Suprapubic skin (tissue), 4 donors: ENCODE data around the gene RBL2. TPM values are rescaled to one million over a fixed set of nuclear protein-coding genes. Genes with fewer than 3 reads are reported as not detected.
A peak's percentile ranks its signal among the peaks of the same experiment; 100 is the strongest.
"Not testable (repeated sequence)": the region's sequence is repeated elsewhere in the genome, so short reads cannot be mapped to it uniquely, and the experiment has no call there.

ENCODE experiments used
- DNase-seq, 2 donors: peaks; one replicate each; pipeline ENCODE4 v3.0.0-alpha.2; 2019; ENCODE audit warnings: low spot score in 2 of 2
- H3K27ac ChIP-seq: fragments of 200-600 bp; sonication (generic); one replicate; pipeline ENCODE4 v1.5.1; 2019
- H3K27me3 ChIP-seq: fragments of 200-600 bp; sonication (generic); one replicate; pipeline ENCODE4 v1.5.1; 2019
- H3K36me3 ChIP-seq: fragments of 200-600 bp; sonication (generic); one replicate; pipeline ENCODE4 v1.5.1; 2019
- H3K4me1 ChIP-seq: fragments of 200-600 bp; sonication (generic); one replicate; pipeline ENCODE4 v1.5.1; 2019
- H3K4me3 ChIP-seq: fragments of 200-600 bp; sonication (generic); one replicate; pipeline ENCODE4 v1.5.1; 2019; ENCODE audit warnings: mild to moderate bottlenecking
- H3K9me3 ChIP-seq: fragments of 200-600 bp; sonication (generic); one replicate; pipeline ENCODE4 v1.5.1; 2019
- CTCF ChIP-seq, 2 donors: fragments of 200-600 bp in 1 of 2; fragments of 450-650 bp in 1 of 2; sonication (generic) in 1 of 2; IDR thresholded peaks; one replicate each; pipeline ENCODE4 v1.5.1; 2016 to 2019; ENCODE audit warnings: antibody characterized with exemption in 2 of 2, mild to moderate bottlenecking in 1 of 2, moderate library complexity in 1 of 2
- EP300 ChIP-seq: sonication (generic); formaldehyde crosslinking; IDR thresholded peaks from one replicate; pipeline ENCODE4 v1.6.1; 2017; ENCODE audit warnings: antibody characterized with exemption
- POLR2A ChIP-seq, 2 donors: fragments of 450-650 bp; IDR thresholded peaks; one replicate each; pipeline ENCODE4 v1.6.1; 2017; ENCODE audit warnings: antibody characterized with exemption in 2 of 2, mild to moderate bottlenecking in 2 of 2, moderate library complexity in 2 of 2
- POLR2AphosphoS5 ChIP-seq, 3 donors: sonication (generic); formaldehyde crosslinking; IDR thresholded peaks; one replicate each; pipeline ENCODE4 v1.6.1; 2017; ENCODE audit warnings: antibody characterized with exemption in 3 of 3
- WGBS: methylation state at CpG from one replicate; pipeline ENCODE4 v1.1.5; 2018; 5-methylcytosine and 5-hydroxymethylcytosine counted together
- total RNA-seq, 4 donors: library from RNA; depleted of rRNA; stranded (reverse); fragments of >200 nt; gene quantifications; one replicate each; pipeline ENCODE4 v1.1.0, GENCODE V29; 2016

The RBL2 gene
- total RNA-seq = 100 to 1,000 TPM in 1 of 4 donors, 10 to 100 TPM in 3; 66.4 to 155 (median 71.9) TPM

GRCh38 chr16:53434377-53435065, at the start of gene RBL2:
TSS of gene RBL2 (plus strand) at chr16:53434471. CDS start at chr16:53434557, 86 bp downstream.
- peak; percentile 87 to 89 for DNase-seq
- WGBS = 3% methylated on average over 28 of the region's 89 CpGs
- Histone ChIP-seq H3K4me1 (peaks cover 23% of the 10 kb centered on the region), H3K36me3 (no peaks in the 10 kb centered on the region), H3K27ac (peak within 1 kb of the TSS; percentile 97), H3K9me3 (no peaks in the 10 kb centered on the region), H3K4me3 (peak within 1 kb of the TSS; percentile 97), H3K27me3 (no peaks in the 10 kb centered on the region)
- TF ChIP-seq CTCF (IDR thresholded peaks at IDR 0.05) = no peak
- peak in 1 of 3 donors; percentile 88 for TF ChIP-seq POLR2AphosphoS5 (IDR thresholded peaks at IDR 0.05)

- H3K4me1 ChIP-seq, H3K36me3 ChIP-seq: not testable (repeated sequence)
- 80% methylated on average over 8 of the region's 8 CpGs for WGBS
Observed at GRCh38 chr16:53384610-53385009, 49.7 kb upstream of the RBL2 start.

GRCh38 chr16:53404959-53405358, 29.3 kb upstream of the RBL2 start:
- Histone ChIP-seq H3K36me3 (no peaks in the 10 kb centered on the region), H3K4me1 (no peaks in the 10 kb centered on the region), H3K9me3 (no peaks in the 10 kb centered on the region), H3K27me3 (no peaks in the 10 kb centered on the region), H3K27ac (no peak overlapping the region), H3K4me3 (no peak overlapping the region)
- DNase-seq = no peak
- TF ChIP-seq POLR2A (IDR thresholded peaks at IDR 0.05) (no peak), CTCF (IDR thresholded peaks at IDR 0.05) (no peak), POLR2AphosphoS5 (IDR thresholded peaks at IDR 0.05) (no peak), EP300 (no peak)
- 24% methylated on average over 2 of the region's 2 CpGs for WGBS

More at GRCh38 chr16:53384610-53385009, 49.7 kb upstream of the RBL2 start:
- not testable (repeated sequence) for H3K9me3 ChIP-seq, H3K27me3 ChIP-seq, H3K27ac ChIP-seq, DNase-seq, H3K4me3 ChIP-seq

- H3K36me3 ChIP-seq = no peaks in the 10 kb centered on the region
- WGBS = 96% methylated on average over 12 of the region's 18 CpGs
- no peaks in the 10 kb centered on the region for H3K27me3 ChIP-seq
- no peaks in the 10 kb centered on the region for H3K9me3 ChIP-seq
- DNase-seq = no peak
- no peak for TF ChIP-seq CTCF (IDR thresholded peaks at IDR 0.05)
- TF ChIP-seq POLR2AphosphoS5 (IDR thresholded peaks at IDR 0.05) = no peak
- no peak for TF ChIP-seq POLR2A (IDR thresholded peaks at IDR 0.05)
- TF ChIP-seq EP300 = no peak
- no peak overlapping the region for H3K4me3 ChIP-seq
- H3K4me1 ChIP-seq = no peaks in the 10 kb centered on the region
- H3K27ac ChIP-seq = no peak overlapping the region
Observed at GRCh38 chr16:53412549-53412948, 21.7 kb upstream of the RBL2 start.

GRCh38 chr16:53413864-53414263, 20.4 kb upstream of the RBL2 start:
- Histone ChIP-seq H3K4me1 (no peaks in the 10 kb centered on the region), H3K27me3 (no peaks in the 10 kb centered on the region), H3K4me3 (no peak overlapping the region), H3K27ac (no peak overlapping the region), H3K36me3 (no peaks in the 10 kb centered on the region), H3K9me3 (no peaks in the 10 kb centered on the region)
- no peak for DNase-seq
- WGBS = 98% methylated on average over 18 of the region's 18 CpGs
- TF ChIP-seq POLR2A (IDR thresholded peaks at IDR 0.05) = no peak
- TF ChIP-seq CTCF (IDR thresholded peaks at IDR 0.05) = no peak
- no peak for TF ChIP-seq POLR2AphosphoS5 (IDR thresholded peaks at IDR 0.05)
- TF ChIP-seq EP300 = no peak

- WGBS = 94% methylated on average over 16 of the region's 16 CpGs
- TF ChIP-seq EP300 (no peak), CTCF (IDR thresholded peaks at IDR 0.05) (no peak), POLR2AphosphoS5 (IDR thresholded peaks at IDR 0.05) (no peak), POLR2A (IDR thresholded peaks at IDR 0.05) (no peak)
- H3K27ac ChIP-seq = no peak overlapping the region
Observed at GRCh38 chr16:53414381-53414780, 19.9 kb upstream of the RBL2 start.

More at GRCh38 chr16:53414381-53414780, 19.9 kb upstream of the RBL2 start:
- no peaks in the 10 kb centered on the region for H3K27me3 ChIP-seq
- no peak for DNase-seq
- H3K36me3 ChIP-seq = no peaks in the 10 kb centered on the region
- no peak overlapping the region for H3K4me3 ChIP-seq
- no peaks in the 10 kb centered on the region for H3K9me3 ChIP-seq
- peaks cover 3% of the 10 kb centered on the region for H3K4me1 ChIP-seq
